SH-SY5Y (cell line): ENCODE measurements around the gene HVCN1.

Experiments used
- GATA2 ChIP-seq: IDR thresholded peaks from 2 replicates; pipeline ENCODE4 v1.6.1; 2011; ENCODE audit warnings: mild to moderate bottlenecking, low read depth, low read length
- GATA3 ChIP-seq: IDR thresholded peaks from 2 replicates; pipeline ENCODE4 v1.6.1; 2011; ENCODE audit warnings: low read depth, mild to moderate bottlenecking, low read length, moderate library complexity

- no peak for TF ChIP-seq GATA2
- no peak for TF ChIP-seq GATA3
Measured at GRCh38 chr12:110726708-110727369, 37.9 kb upstream of the HVCN1 start.
